Karpas-422 (cell line): ENCODE measurements around the gene VPREB1. TPM values are rescaled to one million over a fixed set of nuclear protein-coding genes. Genes with fewer than 3 reads are reported as not detected.
"Not testable (repeated sequence)": the region's sequence is repeated elsewhere in the genome, so short reads cannot be mapped to it uniquely, and the experiment has no call there.

Experiments
- DNase-seq: peaks from one replicate; pipeline ENCODE4 v3.0.0-alpha.2; 2015
- H2AFZ ChIP-seq: fragments of 200-600 bp; sonication (generic); 2 replicates; pipeline ENCODE4 v1.6.1; 2014; ENCODE audit warnings: antibody characterized with exemption, low read length, mixed read lengths
- H3K27ac ChIP-seq: fragments of 200-600 bp; sonication (generic); 2 replicates; pipeline ENCODE4 v1.5.1; 2014; ENCODE audit warnings: mild to moderate bottlenecking, low read length, moderate library complexity
- H3K27me3 ChIP-seq: fragments of 200-600 bp; sonication (generic); 2 replicates; pipeline ENCODE4 v1.6.1; 2014; ENCODE audit warnings: low read length, mixed read lengths
- H3K36me3 ChIP-seq: fragments of 200-600 bp; sonication (generic); 2 replicates; pipeline ENCODE4 v1.6.1; 2014; ENCODE audit warnings: low read length, mixed read lengths; ENCODE audit not compliant: insufficient read depth
- H3K4me1 ChIP-seq: fragments of 200-600 bp; sonication (generic); 2 replicates; pipeline ENCODE4 v1.6.1; 2014; ENCODE audit warnings: mild to moderate bottlenecking, low read length, mixed read lengths
- H3K4me2 ChIP-seq: fragments of 200-600 bp; sonication (generic); 2 replicates; pipeline ENCODE4 v1.6.1; 2014; ENCODE audit warnings: low read length, low read depth, mild to moderate bottlenecking; ENCODE audit not compliant: poor library complexity, severe bottlenecking
- H3K4me3 ChIP-seq: fragments of 200-600 bp; sonication (generic); 2 replicates; pipeline ENCODE4 v1.5.1; 2014; ENCODE audit warnings: mild to moderate bottlenecking, antibody characterized with exemption, low read length, mixed read lengths
- H3K79me2 ChIP-seq: fragments of 200-600 bp; sonication (generic); 2 replicates; pipeline ENCODE4 v1.6.1; 2014; ENCODE audit warnings: mild to moderate bottlenecking, low read length, mixed read lengths
- H3K9ac ChIP-seq: fragments of 200-600 bp; sonication (generic); 2 replicates; pipeline ENCODE4 v1.6.0; 2014; ENCODE audit warnings: low read length
- H3K9me2 ChIP-seq: fragments of 200-600 bp; sonication (generic), shearing (Covaris generic); replicated peaks from 2 replicates; pipeline ENCODE4 v1.6.0; 2014; ENCODE audit warnings: mild to moderate bottlenecking, low read length, moderate library complexity; ENCODE audit not compliant: insufficient read depth
- H3K9me3 ChIP-seq: fragments of 300-700, 200-600 bp; sonication (generic); 2 replicates; pipeline ENCODE4 v1.6.1; 2014; ENCODE audit warnings: low read length, mixed read lengths
- H4K20me1 ChIP-seq: fragments of 200-600 bp; sonication (generic); 2 replicates; pipeline ENCODE4 v1.6.1; 2014; ENCODE audit warnings: mild to moderate bottlenecking, antibody characterized with exemption, low read length, low read depth; ENCODE audit not compliant: insufficient read depth
- total RNA-seq: library from RNA; depleted of rRNA; stranded (reverse); fragments of >200 nt; shearing (Covaris generic); gene quantifications from 2 replicates; pipeline ENCODE4 v1.2.3, GENCODE V29; 2014; ENCODE audit warnings: low replicate concordance

Gene VPREB1
- total RNA-seq, 1 experiment from 2014 or later: not detected

DNA sequence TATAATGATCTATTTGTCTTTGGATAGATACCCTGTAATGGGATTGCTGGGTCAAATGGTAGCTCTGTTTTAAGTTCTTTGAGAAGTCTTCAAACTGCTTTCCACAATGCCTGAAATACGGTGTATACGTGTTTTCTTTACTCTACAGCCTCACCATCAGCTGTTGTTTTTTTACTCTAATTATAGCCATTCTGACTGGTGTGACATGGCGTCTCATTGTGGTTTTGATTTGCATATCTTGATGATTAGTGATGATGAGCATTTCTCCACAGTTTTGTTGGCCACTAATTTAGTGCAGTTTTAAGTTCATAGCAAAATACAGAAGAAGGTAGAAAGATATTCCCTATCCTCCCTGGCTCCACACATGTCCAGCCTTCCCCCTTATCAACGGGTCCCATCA lies 26.3 kb upstream of the VPREB1 start:
- H3K9me2 ChIP-seq: no peaks in the 10 kb centered on the region
- H3K27me3 ChIP-seq: no peaks in the 10 kb centered on the region
- H3K27ac ChIP-seq: no peak overlapping the region
- no peaks in the 10 kb centered on the region for H3K79me2 ChIP-seq
- no peaks in the 10 kb centered on the region for H4K20me1 ChIP-seq
- peaks cover 8% of the 10 kb centered on the region for H3K4me1 ChIP-seq
- H3K4me3 ChIP-seq: no peak overlapping the region
- H3K9ac ChIP-seq: no peak overlapping the region
- H2AFZ ChIP-seq: no peak overlapping the region
- no peak for DNase-seq
- no peaks in the 10 kb centered on the region for H3K9me3 ChIP-seq
- no peak overlapping the region for H3K4me2 ChIP-seq
- no peaks in the 10 kb centered on the region for H3K36me3 ChIP-seq

DNA sequence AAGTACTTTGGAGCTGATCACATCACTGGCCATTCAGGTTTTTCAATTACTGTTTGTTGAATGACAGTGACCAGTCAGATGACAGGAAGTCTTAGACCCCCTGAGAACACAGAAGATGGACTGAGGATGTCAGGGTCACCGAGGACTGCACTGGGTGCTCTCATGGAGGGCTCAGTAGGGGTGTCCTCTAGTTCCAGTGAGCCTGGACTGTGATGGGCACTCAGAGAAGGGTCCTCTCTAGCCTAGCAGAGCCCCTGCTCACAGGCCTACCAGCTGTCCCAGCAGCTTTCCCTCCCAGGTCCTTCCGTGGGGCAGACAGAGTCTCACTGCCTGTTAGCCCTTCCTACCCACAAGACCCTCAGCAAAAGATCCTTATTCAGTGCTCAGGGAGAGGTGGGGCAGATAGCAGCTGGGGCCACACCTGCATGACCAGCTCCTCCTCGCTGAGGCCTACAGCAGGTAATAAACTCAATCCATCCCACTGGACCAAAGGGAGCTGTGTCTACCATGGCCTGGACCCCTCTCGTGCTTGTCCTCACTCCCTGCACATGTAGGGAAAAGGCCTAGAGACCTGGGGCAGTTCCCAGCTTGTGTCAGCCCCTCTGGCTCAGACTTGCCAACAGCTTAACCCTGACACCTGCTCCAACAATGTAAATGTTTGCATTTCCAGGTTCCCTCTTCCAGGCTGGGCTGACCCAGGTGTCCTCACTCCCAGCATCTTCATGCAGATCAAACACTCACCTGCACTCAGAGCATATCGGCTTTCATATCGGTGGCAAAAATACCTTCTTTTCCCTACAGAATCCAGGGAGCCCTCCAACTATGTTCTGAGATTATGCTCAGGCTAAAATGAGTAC lies 25.2 kb upstream of the VPREB1 start:
- Histone ChIP-seq H3K9me3 (no peaks in the 10 kb centered on the region), H3K4me3 (no peak overlapping the region), H3K79me2 (no peaks in the 10 kb centered on the region), H4K20me1 (no peaks in the 10 kb centered on the region), H3K9ac (no peak overlapping the region), H2AFZ (no peak overlapping the region), H3K36me3 (no peaks in the 10 kb centered on the region), H3K4me1 (peaks cover 8% of the 10 kb centered on the region), H3K9me2 (no peaks in the 10 kb centered on the region), H3K27me3 (no peaks in the 10 kb centered on the region), H3K4me2 (no peak overlapping the region), H3K27ac (no peak overlapping the region)
- DNase-seq: no peak

DNA sequence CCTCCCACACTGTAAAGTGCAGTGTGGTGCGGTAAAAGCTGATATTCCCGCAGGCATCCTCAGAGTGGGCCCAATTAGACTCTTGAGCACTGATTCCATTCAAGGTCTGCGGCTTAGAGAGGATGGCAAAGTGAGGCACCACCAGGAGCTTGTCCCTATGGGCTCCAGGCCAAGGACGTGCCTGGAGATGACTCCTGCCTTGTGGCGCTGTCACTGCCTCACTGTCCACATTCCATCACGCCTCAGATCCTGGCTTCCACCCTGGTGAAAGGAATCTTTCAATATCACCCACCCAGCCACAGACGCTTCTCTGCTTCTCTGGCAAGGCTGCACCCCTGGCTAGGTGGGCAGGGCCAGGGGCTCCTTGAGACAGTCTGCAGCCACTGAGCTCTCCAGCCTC lies 23.5 kb upstream of the VPREB1 start:
- not testable (repeated sequence) for H4K20me1 ChIP-seq, H3K27me3 ChIP-seq, H3K4me3 ChIP-seq, DNase-seq, H3K27ac ChIP-seq, H2AFZ ChIP-seq, H3K9me2 ChIP-seq, H3K9me3 ChIP-seq, H3K79me2 ChIP-seq, H3K36me3 ChIP-seq, H3K4me2 ChIP-seq, H3K4me1 ChIP-seq, H3K9ac ChIP-seq

DNA sequence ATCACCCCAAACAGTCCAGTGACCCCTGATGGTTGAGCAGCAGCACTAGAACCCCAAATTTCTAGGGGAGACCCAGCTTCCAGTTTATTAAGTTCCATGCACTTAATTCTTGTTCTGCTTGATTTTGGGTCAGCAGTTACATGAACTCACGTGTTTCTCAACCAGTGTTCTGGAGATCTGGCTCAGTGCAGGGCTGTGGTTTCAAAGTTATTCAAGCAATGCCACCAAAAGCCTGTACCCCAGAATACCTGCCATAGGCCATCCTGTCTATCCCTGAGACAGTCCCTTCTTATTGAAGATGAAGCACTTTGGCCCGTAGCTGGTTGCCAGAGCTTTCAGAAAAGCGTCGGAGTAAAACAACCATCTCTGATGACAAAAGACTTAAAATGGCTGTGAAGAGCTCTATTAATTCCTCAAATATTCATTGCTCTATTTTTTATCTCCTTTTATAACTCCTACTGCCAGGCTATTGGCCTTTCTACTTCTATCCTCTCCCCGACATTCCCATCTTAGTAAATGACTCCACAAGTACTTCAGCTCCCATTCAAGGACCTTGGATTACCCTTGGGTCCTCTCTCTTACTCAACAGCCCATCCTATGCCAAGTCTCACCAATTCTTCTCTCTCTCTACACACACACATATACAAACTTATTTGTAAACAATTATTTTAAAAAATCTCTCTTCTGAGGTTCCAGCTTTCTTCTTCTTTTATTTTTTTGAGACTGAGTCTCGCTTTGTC lies 18.0 kb upstream of the VPREB1 start:
- H3K4me2 ChIP-seq: no peak overlapping the region

DNA sequence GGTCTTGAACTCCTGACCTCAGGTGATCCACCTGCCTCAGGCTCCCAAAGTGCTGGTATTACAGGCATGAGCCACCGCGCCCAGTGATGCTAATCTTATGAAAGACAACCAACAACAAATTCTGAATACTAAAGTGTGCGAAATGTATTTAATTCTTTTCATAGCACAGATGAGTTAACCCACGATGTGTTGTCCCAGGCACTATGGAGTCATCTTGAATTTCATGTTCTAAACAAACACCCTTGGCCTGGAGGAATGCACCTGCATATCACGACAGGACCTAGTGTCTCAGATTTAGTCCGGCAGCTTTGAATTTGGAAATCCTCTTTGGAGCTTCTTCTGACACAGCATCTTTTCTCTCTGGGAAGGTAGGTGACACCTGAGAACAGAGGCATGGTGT lies 16.2 kb upstream of the VPREB1 start:
- Histone ChIP-seq H3K9me3 (no peaks in the 10 kb centered on the region), H4K20me1 (no peaks in the 10 kb centered on the region), H3K4me2 (no peak overlapping the region), H2AFZ (no peak overlapping the region), H3K9ac (no peak overlapping the region), H3K36me3 (no peaks in the 10 kb centered on the region), H3K27me3 (no peaks in the 10 kb centered on the region), H3K4me3 (no peak overlapping the region), H3K27ac (no peak overlapping the region), H3K9me2 (no peaks in the 10 kb centered on the region), H3K79me2 (no peaks in the 10 kb centered on the region), H3K4me1 (no peaks in the 10 kb centered on the region)
- DNase-seq: no peak

More for the DNA sequence above, 18.0 kb upstream of the VPREB1 start:
- Histone ChIP-seq H3K9me2 (no peaks in the 10 kb centered on the region), H3K27ac (no peak overlapping the region), H3K4me1 (no peaks in the 10 kb centered on the region), H3K9me3 (no peaks in the 10 kb centered on the region), H3K27me3 (no peaks in the 10 kb centered on the region), H3K36me3 (no peaks in the 10 kb centered on the region), H3K9ac (no peak overlapping the region), H3K4me3 (no peak overlapping the region), H3K79me2 (no peaks in the 10 kb centered on the region), H2AFZ (no peak overlapping the region), H4K20me1 (no peaks in the 10 kb centered on the region)
- no peak for DNase-seq

DNA sequence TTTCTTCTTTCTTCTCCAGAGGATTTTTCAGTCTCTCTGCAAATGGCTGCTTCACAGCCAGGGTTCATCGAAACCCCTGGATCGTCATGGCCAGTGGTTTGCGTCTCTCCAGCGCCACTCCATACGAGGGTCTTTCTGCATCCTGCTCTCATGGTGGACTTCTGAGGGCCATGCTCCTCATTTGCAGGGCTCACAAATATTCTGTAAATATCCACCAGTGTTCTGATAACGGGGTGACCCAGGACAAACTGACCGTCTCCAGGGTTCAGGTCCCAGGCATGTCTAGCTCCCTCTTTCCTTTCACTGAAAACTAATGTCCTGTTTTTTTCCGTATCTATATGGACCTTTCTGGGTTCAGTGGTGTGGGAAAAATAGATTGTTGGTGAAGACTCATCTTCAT lies 15.7 kb upstream of the VPREB1 start:
- Histone ChIP-seq H3K4me3 (no peak overlapping the region), H3K27ac (no peak overlapping the region), H3K4me2 (no peak overlapping the region), H2AFZ (no peak overlapping the region), H3K9me3 (no peaks in the 10 kb centered on the region), H4K20me1 (no peaks in the 10 kb centered on the region), H3K9me2 (no peaks in the 10 kb centered on the region), H3K27me3 (no peaks in the 10 kb centered on the region), H3K79me2 (no peaks in the 10 kb centered on the region), H3K4me1 (no peaks in the 10 kb centered on the region), H3K9ac (no peak overlapping the region), H3K36me3 (no peaks in the 10 kb centered on the region)
- no peak for DNase-seq

DNA sequence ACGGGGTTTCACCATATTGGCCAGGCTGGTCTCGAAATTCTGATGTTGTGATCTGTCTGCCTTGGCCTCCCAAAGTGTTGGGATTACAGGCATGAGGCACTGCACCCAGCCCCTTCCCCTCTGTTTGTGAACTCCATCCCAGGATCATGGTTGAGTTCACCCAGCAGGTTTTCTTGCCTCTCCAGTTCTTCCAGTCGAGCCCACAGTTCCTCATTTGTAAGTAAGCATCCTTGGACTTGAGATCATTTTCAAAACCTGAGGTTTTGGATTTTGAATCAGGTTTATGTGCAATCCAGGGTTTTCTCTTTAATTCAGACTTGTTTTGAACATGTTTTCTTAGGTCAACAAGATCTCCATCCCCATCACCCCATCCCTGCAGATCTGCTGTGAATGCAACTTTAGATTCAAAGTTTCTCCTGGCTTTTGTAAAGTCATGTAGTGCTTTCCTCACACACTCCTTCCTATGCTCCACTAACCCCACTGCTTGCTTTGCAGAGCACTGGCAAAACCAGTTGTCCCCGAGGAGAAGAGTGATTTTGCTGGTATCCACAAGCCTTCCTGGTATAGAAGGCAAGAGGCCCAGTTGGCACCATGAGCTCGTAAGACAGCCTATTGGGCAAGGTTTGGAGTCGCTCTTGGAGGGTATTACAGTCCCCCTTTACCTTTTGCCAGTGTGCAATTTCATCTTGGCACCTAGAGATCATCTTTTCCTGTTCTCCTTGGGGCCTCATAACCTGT lies 14.7 kb upstream of the VPREB1 start:
- Histone ChIP-seq H2AFZ (no peak overlapping the region), H3K9ac (no peak overlapping the region), H3K9me3 (no peaks in the 10 kb centered on the region), H3K4me3 (no peak overlapping the region), H3K4me2 (no peak overlapping the region), H3K27ac (no peak overlapping the region), H3K4me1 (no peaks in the 10 kb centered on the region), H3K27me3 (no peaks in the 10 kb centered on the region), H3K79me2 (no peaks in the 10 kb centered on the region), H3K9me2 (no peaks in the 10 kb centered on the region), H3K36me3 (no peaks in the 10 kb centered on the region), H4K20me1 (no peaks in the 10 kb centered on the region)
- no peak for DNase-seq

DNA sequence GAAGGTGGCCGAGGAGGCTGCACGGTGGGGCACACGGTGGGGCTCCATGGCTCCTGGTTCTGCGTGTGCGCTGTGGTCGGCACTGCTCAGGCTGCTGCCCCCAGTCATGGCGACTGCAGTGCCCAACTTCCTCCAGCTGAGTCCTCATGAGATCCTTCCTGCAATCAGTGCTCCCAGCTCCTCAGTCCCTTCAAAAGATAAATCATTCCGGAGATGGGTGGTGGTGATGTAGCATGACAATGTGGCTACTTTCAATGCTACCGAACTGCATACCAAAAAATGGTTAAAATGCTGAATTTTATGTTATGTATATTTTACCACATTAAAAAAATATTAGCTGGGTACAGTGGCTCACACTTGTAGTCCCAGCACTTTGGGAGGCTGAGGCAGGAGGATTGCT lies 14.1 kb upstream of the VPREB1 start:
- Histone ChIP-seq H3K4me2 (no peak overlapping the region), H3K9me3 (no peaks in the 10 kb centered on the region), H3K27ac (no peak overlapping the region), H4K20me1 (no peaks in the 10 kb centered on the region), H3K4me1 (peaks cover 5% of the 10 kb centered on the region), H3K4me3 (no peak overlapping the region), H2AFZ (no peak overlapping the region), H3K79me2 (no peaks in the 10 kb centered on the region), H3K9me2 (no peaks in the 10 kb centered on the region), H3K36me3 (no peaks in the 10 kb centered on the region), H3K9ac (no peak overlapping the region), H3K27me3 (no peaks in the 10 kb centered on the region)
- no peak for DNase-seq
